ENCODE measurements around the gene SSNA1.

SSNA1 gene

GRCh38 chr9:137188490-137189296 is at the start of gene SSNA1, which contains the start of gene ANAPC2:
Gene SSNA1, plus strand, starts transcription at chr9:137188676. Its CDS starts 51 bp downstream, at chr9:137188727.
Gene ANAPC2, minus strand, starts transcription at chr9:137188560. Its CDS starts 28 bp downstream, at chr9:137188532.
- DNase-seq (ENCODE audit: low spot score) = peak; percentile 99

- peak; percentile 80 for DNase-seq (ENCODE audit: low spot score)
Measured at GRCh38 chr9:137138722-137139467, 49.6 kb upstream of the SSNA1 start, which contains the start of gene GRIN1. Gene GRIN1, plus strand, starts transcription at chr9:137139154. Its CDS starts 333 bp downstream, at chr9:137139487.

GRCh38 chr9:137139468-137140150 is 48.9 kb upstream of the SSNA1 start:
- DNase-seq (ENCODE audit: low spot score) = no peak

GRCh38 chr9:137140151-137141012 is 48.1 kb upstream of the SSNA1 start:
- DNase-seq (ENCODE audit: low spot score) = no peak

GRCh38 chr9:137141050-137141810 is 47.2 kb upstream of the SSNA1 start:
- no peak for DNase-seq (ENCODE audit: low spot score)

GRCh38 chr9:137141976-137142936 is 46.2 kb upstream of the SSNA1 start:
- DNase-seq (ENCODE audit: low spot score) = no peak

- DNase-seq (ENCODE audit: low spot score) = no peak
Measured at GRCh38 chr9:137143459-137143858, 45.0 kb upstream of the SSNA1 start.

GRCh38 chr9:137145731-137146526 is 42.5 kb upstream of the SSNA1 start:
- no peak for DNase-seq (ENCODE audit: low spot score)

GRCh38 chr9:137146527-137146918 is 42.0 kb upstream of the SSNA1 start:
- no peak for DNase-seq (ENCODE audit: low spot score)

- DNase-seq (ENCODE audit: low spot score) = no peak
Measured at GRCh38 chr9:137147091-137147792, 41.2 kb upstream of the SSNA1 start.

- no peak for DNase-seq (ENCODE audit: low spot score)
Measured at GRCh38 chr9:137147793-137148160, 40.7 kb upstream of the SSNA1 start.

GRCh38 chr9:137148242-137148641 is 40.2 kb upstream of the SSNA1 start:
- DNase-seq (ENCODE audit: low spot score) = no peak

GRCh38 chr9:137148661-137149060 is 39.8 kb upstream of the SSNA1 start:
- DNase-seq (ENCODE audit: low spot score) = no peak

- no peak for DNase-seq (ENCODE audit: low spot score)
Measured at GRCh38 chr9:137149363-137149762, 39.1 kb upstream of the SSNA1 start.

GRCh38 chr9:137149942-137150616 is 38.4 kb upstream of the SSNA1 start:
- no peak for DNase-seq (ENCODE audit: low spot score)

GRCh38 chr9:137150617-137151457 is 37.6 kb upstream of the SSNA1 start:
- DNase-seq (ENCODE audit: low spot score) = peak; percentile 44

Data from GM03348 (cell line).